ENCODE data around the gene DCANP1.

DNA sequence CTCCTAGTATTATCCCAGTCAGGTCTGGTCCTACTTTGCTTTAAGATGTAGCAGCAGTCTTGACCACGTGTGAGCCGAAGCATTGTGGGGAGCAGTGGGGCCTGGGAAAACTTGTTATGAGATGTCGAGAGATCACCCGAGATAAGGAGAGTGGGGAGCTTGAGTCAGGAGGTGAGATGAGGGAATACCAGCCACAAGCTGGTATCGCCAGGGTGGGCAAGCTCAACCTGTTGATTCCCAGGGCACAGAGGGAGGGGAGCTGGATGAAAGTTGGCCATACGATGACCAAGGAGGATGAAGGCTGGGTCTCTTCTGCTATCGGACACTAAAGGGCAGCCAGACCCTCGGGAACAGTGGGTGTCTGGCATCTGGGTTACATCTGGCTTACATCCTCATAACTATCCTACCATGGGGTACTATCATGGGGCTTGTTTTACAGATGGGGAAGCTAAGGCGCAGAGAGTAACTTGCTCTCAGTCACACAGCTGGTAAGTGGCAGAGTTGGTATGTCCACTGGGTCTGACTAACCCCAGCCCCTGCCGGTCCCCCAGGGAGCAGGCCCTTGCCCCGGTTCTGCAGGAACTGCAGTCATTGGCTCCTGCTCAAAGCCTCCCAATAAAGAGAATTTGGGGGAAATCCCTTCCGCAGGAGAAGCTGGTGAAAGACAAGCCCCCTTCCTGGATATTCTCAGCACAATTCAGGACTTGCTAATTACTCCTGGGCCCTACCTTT is 18.4 kb upstream of the DCANP1 start:
- TF ChIP-seq, protein P1, sequence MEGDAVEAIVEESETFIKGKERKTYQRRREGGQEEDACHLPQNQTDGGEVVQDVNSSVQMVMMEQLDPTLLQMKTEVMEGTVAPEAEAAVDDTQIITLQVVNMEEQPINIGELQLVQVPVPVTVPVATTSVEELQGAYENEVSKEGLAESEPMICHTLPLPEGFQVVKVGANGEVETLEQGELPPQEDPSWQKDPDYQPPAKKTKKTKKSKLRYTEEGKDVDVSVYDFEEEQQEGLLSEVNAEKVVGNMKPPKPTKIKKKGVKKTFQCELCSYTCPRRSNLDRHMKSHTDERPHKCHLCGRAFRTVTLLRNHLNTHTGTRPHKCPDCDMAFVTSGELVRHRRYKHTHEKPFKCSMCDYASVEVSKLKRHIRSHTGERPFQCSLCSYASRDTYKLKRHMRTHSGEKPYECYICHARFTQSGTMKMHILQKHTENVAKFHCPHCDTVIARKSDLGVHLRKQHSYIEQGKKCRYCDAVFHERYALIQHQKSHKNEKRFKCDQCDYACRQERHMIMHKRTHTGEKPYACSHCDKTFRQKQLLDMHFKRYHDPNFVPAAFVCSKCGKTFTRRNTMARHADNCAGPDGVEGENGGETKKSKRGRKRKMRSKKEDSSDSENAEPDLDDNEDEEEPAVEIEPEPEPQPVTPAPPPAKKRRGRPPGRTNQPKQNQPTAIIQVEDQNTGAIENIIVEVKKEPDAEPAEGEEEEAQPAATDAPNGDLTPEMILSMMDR (IDR thresholded peaks at IDR 0.05; ENCODE audit: low read depth, low read length), result no peak
- TF ChIP-seq EZH2phosphoT487 (IDR thresholded peaks at IDR 0.05; ENCODE audit: low read depth), result no peak
